Subcutaneous adipose tissue (tissue), 4 donors: ENCODE data around the gene CCM2L. TPM values are rescaled to one million over a fixed set of nuclear protein-coding genes. Genes with fewer than 3 reads are reported as not detected.

Experiments used
- total RNA-seq, 4 donors: library from RNA; depleted of rRNA; stranded (reverse); fragments of >200 nt; gene quantifications; one replicate each; pipeline ENCODE4 v1.1.0, GENCODE V29; 2016
- TF ChIP-seq, protein P1 (sequence below): fragments of 450-650 bp; IDR thresholded peaks from one replicate; pipeline ENCODE4 v1.5.1; 2016; ENCODE audit warnings: low read depth, mild to moderate bottlenecking, control low read depth, antibody characterized with exemption, moderate library complexity

The CCM2L gene
- total RNA-seq, 4 donors from 2014 or later = 1.5 to 25.1 (median 4.4) TPM

DNA sequence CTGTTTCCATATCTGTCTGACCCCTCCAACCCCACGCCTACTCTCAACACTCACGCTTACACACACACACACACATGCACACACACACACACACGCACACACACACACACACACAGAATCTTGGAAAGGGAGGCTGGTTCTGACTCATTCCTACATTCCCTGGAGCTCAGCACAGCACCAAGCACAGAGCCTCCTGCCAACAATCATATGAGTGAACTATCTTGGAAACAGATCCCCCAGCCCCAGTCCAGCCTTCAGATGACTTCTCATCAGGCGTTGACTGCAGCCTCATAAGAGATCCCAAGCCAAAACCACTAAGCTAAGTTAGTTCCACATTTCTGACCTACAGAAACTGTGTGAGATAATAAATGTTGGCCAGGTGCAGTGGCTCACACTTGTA, 27.7 kb downstream of the CCM2L start:
- TF ChIP-seq, protein P1, sequence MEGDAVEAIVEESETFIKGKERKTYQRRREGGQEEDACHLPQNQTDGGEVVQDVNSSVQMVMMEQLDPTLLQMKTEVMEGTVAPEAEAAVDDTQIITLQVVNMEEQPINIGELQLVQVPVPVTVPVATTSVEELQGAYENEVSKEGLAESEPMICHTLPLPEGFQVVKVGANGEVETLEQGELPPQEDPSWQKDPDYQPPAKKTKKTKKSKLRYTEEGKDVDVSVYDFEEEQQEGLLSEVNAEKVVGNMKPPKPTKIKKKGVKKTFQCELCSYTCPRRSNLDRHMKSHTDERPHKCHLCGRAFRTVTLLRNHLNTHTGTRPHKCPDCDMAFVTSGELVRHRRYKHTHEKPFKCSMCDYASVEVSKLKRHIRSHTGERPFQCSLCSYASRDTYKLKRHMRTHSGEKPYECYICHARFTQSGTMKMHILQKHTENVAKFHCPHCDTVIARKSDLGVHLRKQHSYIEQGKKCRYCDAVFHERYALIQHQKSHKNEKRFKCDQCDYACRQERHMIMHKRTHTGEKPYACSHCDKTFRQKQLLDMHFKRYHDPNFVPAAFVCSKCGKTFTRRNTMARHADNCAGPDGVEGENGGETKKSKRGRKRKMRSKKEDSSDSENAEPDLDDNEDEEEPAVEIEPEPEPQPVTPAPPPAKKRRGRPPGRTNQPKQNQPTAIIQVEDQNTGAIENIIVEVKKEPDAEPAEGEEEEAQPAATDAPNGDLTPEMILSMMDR = no peak

DNA sequence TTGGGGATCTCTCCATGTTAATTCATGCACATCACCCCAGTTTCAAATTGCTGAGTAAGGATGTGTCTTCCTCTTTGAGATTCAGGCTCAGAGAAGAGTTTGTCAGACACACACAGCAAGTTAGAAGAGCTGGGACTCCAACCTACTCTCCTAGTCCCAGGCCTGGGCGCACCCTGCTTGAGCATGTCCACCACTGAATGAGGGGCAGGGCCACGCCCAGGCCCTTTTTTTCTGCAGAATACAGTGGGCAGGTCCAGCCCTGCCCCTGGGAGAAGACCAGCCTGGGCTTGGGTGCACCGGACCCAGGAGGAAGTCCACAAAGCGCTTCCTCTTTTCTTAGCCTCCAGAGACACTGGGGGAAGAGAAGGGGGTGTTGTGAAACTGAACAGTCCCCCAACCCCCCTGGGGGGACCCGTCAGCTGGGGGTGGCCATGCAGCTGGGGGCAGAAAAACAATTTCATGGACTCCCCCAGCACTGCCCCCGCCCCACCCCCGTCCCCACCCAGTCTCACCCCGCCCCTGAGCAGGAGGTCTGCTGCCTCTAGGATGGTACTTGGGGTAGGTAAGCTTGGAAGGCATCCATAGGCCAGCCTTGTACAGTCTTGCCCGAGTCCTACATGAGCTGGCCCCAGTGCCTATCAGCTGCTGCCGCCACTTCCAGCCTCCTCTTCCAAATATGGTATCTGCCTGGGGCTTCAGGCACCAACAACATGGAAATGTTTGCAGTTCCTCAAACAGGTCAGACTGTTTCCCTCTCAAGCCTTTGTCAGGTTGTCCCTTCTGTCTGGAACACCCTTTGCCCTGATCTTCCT, 30.1 kb downstream of the CCM2L start:
- TF ChIP-seq, protein P1 = no peak

DNA sequence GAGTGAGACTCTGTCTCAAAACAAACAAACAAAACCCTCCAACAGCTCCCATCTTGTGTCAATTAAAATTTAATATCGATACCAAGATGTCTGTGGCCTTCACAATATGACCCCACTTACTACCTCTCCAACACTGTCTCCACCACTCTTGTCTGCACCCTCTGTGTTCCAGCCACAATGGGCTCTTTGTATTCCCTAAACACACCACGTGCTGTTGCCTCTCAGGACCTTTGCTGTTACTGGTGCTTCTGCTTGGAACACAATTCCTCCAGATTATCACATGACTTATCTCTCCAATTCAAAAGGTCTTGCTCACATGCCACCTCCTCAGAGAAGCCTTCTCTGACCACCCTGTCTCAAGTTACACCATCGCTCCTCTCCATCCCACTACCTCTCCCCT, 35.8 kb downstream of the CCM2L start:
- TF ChIP-seq, protein P1 = no peak

DNA sequence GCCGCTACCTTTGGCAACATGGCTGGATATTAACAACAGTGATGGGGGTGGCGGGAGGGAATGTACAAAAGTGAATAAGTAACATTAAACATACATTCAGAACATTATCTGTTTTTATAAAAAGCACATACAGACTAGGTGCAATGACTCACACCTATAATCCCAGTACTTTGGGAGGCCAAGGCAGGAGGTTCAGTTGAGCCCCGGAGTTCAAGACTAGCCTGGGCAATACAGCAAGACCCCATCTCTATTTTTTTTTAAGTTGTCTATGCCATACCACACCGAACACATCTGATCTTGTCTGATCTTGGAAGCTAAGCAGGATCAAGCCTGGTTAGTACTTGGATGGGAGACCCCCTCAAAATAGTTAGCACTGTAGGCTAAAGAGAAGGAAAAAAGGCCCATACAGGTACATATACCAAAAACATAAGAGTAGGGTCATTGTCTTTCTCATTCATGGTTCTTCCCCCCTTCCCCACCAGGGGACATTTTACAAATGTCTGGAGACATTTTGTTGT, 40.1 kb downstream of the CCM2L start:
- TF ChIP-seq, protein P1 = no peak

DNA sequence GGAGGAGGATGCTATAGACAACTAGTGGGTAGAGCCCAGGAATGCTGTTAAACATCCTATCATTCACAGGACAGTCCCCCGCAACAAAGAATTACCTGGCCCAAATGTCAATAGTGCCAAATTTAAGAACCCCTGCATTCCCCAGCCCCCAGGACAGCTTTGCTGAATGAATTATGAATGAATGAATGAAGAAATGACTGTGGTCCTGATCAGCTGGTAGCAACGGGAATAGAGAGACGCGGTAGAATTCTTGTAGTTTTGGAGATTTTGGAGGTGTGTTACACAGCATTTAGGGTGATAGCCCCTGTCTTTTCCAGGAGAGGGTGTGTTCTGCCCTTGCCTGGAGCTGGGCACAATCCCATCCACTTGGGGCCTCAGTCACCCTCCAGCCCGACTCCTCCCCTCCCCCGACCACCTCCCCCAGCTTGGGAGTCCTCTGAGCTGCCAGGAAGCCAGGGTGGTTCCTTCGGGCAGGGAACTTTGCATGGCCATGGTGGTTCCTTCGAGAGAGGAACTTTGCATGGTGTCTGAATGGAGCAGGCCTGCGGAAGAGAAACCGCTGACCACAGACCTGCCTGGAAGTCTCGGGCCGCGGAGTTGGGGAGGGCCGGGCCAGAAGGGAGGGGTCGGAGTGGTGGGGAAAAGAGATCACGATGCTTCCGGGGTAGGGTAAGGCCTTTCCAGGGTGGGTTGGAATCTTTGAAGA, 40.8 kb downstream of the CCM2L start:
- TF ChIP-seq, protein P1 = no peak

DNA sequence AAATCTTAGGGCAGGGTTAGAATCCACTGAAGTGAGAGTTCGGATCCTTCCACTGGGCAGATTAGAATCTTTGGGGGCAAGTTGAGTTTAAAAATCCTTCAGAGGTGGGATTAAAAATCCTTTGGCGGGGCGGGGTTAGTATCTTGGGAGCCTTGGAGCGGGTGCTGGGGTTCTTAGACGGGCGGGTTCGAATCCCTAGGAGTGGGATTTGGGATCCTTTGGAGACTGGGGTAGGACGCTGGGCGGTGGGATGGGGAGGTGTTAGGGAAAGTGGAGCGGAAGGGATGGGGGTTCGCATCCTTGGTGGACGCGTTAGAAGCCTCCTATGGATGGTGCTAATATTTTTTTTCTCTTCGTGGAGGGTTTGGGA, 41.5 kb downstream of the CCM2L start:
- TF ChIP-seq, protein P1 = no peak

DNA sequence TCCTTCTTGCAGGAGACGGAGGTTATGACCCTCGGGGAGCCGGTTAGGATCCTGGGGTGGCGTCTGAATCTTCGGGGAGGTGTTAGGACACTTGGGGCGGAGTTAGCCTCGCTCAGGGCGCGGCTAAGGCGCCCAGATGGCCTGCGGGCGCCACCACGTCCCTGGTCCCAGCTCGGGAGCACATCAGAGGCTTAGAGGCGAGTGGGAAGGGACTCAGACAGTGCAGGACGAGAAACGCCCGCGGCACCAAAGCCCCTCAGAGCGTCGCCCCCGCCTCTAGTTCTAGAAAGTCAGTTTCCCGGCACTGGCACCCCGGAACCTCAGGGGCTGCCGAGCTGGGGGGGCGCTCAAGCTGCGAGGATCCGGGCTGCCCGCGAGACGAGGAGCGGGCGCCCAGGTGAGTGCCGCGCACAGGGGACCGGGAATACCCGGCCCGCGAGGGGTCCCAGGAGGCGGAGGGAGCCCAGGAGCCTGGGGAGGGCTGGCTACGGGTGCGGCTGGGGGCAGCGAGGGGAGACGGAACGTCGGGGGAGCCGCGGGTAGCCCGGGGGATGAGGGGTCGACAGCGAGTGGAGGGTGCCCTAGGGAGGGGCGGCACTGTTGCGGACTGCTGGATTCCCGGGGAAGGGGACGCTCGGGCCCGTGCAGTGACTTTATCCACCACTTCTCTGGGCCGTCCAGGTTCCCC, 42.0 kb downstream of the CCM2L start, which contains the start of gene HCK:
Gene HCK, plus strand, starts transcription at position 153 of the 688 bp plus-strand sequence.
- TF ChIP-seq, protein P1 = no peak
